ENCODE results near the gene XRRA1. TPM values are rescaled to one million over a fixed set of nuclear protein-coding genes. Genes with fewer than 3 reads are reported as not detected.
"Not testable (repeated sequence)": the region's sequence is repeated elsewhere in the genome, so short reads cannot be mapped to it uniquely, and the experiment has no call there.

Gene XRRA1
- total RNA-seq, 1 donor from 2014 or later: 50.5 TPM

DNA sequence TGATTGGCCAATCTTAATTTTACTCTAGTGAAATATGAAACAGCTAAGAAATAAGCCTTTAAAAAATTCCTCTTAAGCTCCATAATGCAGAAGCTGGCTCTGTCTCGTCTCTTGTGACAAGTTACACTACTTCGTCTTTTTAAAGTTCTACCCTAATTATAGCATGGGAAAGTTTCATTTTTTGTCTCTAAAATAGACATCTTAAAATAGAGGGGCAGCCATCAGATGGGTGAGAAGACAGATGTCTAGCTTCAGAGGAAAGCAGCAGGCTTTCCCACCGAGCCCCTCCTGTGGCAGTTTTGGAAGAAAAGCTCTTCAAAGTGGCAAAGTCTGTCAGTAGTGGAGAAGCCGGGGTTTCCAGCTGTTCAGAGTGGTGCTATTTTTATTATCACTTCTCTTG, 39.5 kb downstream of the XRRA1 start:
- H3K27ac Mint-ChIP-seq: peak overlapping the region; percentile 70
- CTCF ChIA-PET: interaction anchor here (1.6 to 1.7 kb wide), 2 partner anchors 20 to 21 kb away, joined by 4 to 5 read pairs; no protein-coding TSS in a partner anchor
- ATAC-seq (ENCODE audit: low read depth): no peak
- POLR2A ChIA-PET: no interaction called here
- H3K4me3 Mint-ChIP-seq: peak overlapping the region; percentile 39
- DNase-seq: no peak
- H3K9me3 Mint-ChIP-seq: no peaks in the 10 kb centered on the region
- TF ChIP-seq, protein P1, sequence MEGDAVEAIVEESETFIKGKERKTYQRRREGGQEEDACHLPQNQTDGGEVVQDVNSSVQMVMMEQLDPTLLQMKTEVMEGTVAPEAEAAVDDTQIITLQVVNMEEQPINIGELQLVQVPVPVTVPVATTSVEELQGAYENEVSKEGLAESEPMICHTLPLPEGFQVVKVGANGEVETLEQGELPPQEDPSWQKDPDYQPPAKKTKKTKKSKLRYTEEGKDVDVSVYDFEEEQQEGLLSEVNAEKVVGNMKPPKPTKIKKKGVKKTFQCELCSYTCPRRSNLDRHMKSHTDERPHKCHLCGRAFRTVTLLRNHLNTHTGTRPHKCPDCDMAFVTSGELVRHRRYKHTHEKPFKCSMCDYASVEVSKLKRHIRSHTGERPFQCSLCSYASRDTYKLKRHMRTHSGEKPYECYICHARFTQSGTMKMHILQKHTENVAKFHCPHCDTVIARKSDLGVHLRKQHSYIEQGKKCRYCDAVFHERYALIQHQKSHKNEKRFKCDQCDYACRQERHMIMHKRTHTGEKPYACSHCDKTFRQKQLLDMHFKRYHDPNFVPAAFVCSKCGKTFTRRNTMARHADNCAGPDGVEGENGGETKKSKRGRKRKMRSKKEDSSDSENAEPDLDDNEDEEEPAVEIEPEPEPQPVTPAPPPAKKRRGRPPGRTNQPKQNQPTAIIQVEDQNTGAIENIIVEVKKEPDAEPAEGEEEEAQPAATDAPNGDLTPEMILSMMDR (IDR thresholded peaks at IDR 0.05): no peak
- H3K36me3 Mint-ChIP-seq (ENCODE audit: low read depth): peaks cover 85% of the 10 kb centered on the region
- intact Hi-C loops (cut with micrococcal nuclease): no loop called here
- H3K27me3 Mint-ChIP-seq: no peaks in the 10 kb centered on the region
- peaks cover 25% of the 10 kb centered on the region for H3K4me1 Mint-ChIP-seq

DNA sequence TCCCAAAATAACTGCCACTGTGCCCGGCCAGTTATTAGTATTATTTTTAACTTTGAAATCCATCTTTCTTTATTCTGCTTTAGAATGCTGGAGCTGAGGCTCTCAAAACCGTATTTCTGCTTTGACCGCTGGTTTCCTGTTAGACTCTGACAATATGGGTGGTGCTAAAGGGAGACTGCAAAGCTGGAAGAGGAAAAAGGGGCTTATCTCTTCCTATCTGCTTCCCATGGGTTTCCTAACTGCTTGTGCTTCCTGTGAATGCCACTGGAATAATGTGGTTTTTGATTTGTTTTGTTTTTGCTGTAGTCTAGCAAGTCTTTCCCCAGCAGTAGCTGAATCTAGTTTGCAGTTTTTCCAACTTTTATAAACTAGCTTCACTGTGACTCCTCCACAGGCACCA, 43.6 kb downstream of the XRRA1 start:
- Mint-ChIP-seq H3K4me1 (peaks cover 19% of the 10 kb centered on the region), H3K27ac (peak overlapping the region; percentile 50), H3K4me3 (no peak overlapping the region), H3K36me3 (ENCODE audit: low read depth) (peaks cover 89% of the 10 kb centered on the region), H3K27me3 (no peaks in the 10 kb centered on the region), H3K9me3 (peaks cover 8% of the 10 kb centered on the region)
- ChIA-PET POLR2A (no interaction called here), CTCF (no interaction called here)
- TF ChIP-seq, protein P1 (IDR thresholded peaks at IDR 0.05): no peak
- intact Hi-C loops (cut with micrococcal nuclease): no loop called here
- DNase-seq (no peak), ATAC-seq (ENCODE audit: low read depth) (no peak)

DNA sequence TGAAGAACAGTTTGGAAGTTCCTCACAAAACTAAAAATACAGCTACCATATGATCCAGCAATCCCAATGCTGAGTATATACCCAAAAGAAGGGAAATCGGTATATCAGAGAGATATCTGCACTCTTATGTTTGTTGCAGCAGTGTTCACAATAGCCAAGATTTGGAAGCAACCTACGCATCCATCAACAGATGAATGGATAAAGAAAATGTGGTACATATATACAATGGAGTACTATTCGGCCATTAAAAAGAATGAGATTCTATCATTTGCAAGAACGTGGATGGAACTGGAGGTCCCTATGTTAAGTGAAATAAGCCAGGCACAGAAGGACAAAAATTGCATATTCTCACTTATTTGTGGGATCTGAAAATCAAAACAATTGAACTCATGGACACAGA, 46.5 kb downstream of the XRRA1 start:
- peaks cover 26% of the 10 kb centered on the region for H3K9me3 Mint-ChIP-seq
- TF ChIP-seq, protein P1 (IDR thresholded peaks at IDR 0.05): no peak
- no peaks in the 10 kb centered on the region for H3K27me3 Mint-ChIP-seq
- peaks cover 1% of the 10 kb centered on the region for H3K4me1 Mint-ChIP-seq
- POLR2A ChIA-PET: no interaction called here
- DNase-seq (no peak), ATAC-seq (ENCODE audit: low read depth) (no peak)
- H3K27ac Mint-ChIP-seq: no peak overlapping the region
- intact Hi-C loops (cut with micrococcal nuclease): no loop called here
- H3K36me3 Mint-ChIP-seq (ENCODE audit: low read depth): peaks cover 83% of the 10 kb centered on the region
- CTCF ChIA-PET: no interaction called here
- no peak overlapping the region for H3K4me3 Mint-ChIP-seq

DNA sequence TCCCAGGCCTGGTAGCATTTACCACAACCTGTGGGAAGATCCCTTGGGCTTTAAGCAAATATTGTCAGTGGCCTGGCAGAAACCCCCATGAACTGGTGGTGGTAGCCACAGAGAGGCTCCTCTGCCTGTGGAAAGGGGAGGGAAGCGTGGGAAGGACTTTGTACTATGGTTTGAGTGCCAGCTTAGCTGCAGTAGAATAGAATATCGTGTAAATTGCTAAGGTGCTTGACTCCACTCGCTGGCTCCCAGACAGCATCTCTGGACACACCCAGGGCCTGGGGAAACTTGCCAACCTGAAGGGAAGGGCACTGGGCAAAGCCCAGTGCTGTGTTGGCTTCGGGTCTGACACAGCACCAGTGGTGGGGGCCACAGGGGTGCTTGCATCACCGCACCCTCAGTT, 52.6 kb downstream of the XRRA1 start:
- Mint-ChIP-seq H3K4me3 (no peak overlapping the region), H3K27me3 (no peaks in the 10 kb centered on the region), H3K36me3 (ENCODE audit: low read depth) (peaks cover 76% of the 10 kb centered on the region), H3K9me3 (peaks cover 32% of the 10 kb centered on the region), H3K4me1 (peaks cover 3% of the 10 kb centered on the region), H3K27ac (no peak overlapping the region)
- DNase-seq (no peak), ATAC-seq (ENCODE audit: low read depth) (no peak)
- CTCF ChIA-PET: interaction anchor here (0.6 kb wide), 1 partner anchor 10 kb away, joined by 3 read pairs; no protein-coding TSS in a partner anchor
- TF ChIP-seq, protein P1 (IDR thresholded peaks at IDR 0.05): no peak
- intact Hi-C loops (cut with micrococcal nuclease): no loop called here
- POLR2A ChIA-PET: no interaction called here

DNA sequence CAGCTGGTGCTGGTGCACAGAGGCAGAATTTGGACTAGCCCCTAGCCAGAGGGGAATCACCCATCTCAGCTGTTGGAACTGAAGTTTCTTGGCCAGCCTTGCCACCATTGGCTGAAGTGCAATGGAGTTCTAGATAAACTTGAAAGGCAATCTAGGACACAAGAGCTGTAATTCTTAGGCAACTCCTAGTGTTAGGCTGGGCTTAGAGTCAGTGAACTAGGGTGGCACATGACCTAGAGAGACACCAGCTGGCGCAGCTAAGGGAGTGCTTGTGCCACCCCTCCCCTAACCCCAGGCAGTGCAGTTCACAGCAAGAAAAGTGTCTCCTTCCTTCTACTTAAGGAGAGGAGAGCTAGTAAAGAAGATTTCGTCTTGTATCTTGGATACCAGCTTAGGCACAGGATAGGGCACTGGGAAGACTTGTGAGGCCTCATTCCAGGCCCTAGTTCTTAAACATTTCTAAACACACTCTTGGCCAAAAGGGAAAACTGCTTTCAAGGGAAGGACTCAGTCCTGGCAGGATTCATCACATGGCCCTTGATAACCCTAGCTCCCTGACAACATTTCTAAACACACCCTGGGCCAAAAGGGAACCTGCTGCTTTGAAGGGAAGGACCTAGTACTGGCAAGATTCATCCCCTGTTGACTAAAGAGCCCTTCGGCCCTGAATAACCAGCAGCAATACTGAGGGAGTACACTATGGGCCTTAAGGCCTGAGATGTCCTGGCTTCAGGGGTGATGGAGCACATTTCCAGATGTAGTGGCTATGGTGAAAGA, 53.4 kb downstream of the XRRA1 start:
- Mint-ChIP-seq H3K36me3 (ENCODE audit: low read depth) (peaks cover 71% of the 10 kb centered on the region), H3K4me1 (peaks cover 5% of the 10 kb centered on the region), H3K27ac (no peak overlapping the region), H3K27me3 (no peaks in the 10 kb centered on the region), H3K9me3 (peaks cover 28% of the 10 kb centered on the region), H3K4me3 (no peak overlapping the region)
- no peak for ATAC-seq (ENCODE audit: low read depth)
- POLR2A ChIA-PET: no interaction called here
- DNase-seq: no peak
- TF ChIP-seq, protein P1 (IDR thresholded peaks at IDR 0.05): no peak
- intact Hi-C loops (cut with micrococcal nuclease): no loop called here
- CTCF ChIA-PET: interaction anchor here (0.6 kb wide), 1 partner anchor 9 kb away, joined by 3 read pairs; no protein-coding TSS in a partner anchor

DNA sequence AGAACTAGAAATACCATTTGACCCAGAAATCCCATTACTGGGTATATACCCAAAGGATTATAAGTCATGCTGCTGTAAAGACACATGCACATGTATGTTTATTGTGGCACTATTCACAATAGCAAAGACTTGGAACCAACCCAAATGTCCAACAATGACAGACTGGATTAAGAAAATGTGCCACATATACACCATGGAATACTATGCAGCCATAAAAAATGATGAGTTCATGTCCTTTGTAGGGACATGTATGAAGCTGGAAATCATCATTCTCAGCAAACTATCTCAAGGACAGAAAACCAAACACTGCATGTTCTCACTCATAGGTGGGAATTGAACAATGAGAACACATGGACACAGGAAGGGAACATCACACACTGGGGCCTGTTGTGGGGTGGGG, 55.9 kb downstream of the XRRA1 start:
- CTCF ChIA-PET: not testable (repeated sequence)
- peaks cover 72% of the 10 kb centered on the region for H3K36me3 Mint-ChIP-seq (ENCODE audit: low read depth)

More for the DNA sequence above, 55.9 kb downstream of the XRRA1 start:
- peaks cover 22% of the 10 kb centered on the region for H3K9me3 Mint-ChIP-seq
- POLR2A ChIA-PET; H3K27ac Mint-ChIP-seq; H3K4me1 Mint-ChIP-seq; DNase-seq; H3K27me3 Mint-ChIP-seq; ATAC-seq (ENCODE audit: low read depth); H3K4me3 Mint-ChIP-seq; intact Hi-C loops (cut with micrococcal nuclease): not testable (repeated sequence)

All from activated B cell treated with CpG ODN at 0.5 μM for 24 hours (primary cell).